ENCODE results near the gene ZNF197. TPM values are rescaled to one million over a fixed set of nuclear protein-coding genes. Genes with fewer than 3 reads are reported as not detected.
"Not testable (repeated sequence)": the region's sequence is repeated elsewhere in the genome, so short reads cannot be mapped to it uniquely, and the experiment has no call there.

ZNF197 gene
- total RNA-seq, 1 experiment from 2014 or later, result 16.4 TPM

- TF ChIP-seq EMX1 (CRISPR knock-in tag; IDR thresholded peaks at IDR 0.05) (no peak), RELA (CRISPR knock-in tag; IDR thresholded peaks at IDR 0.05; ENCODE audit: borderline replicate concordance) (no peak), SMAD4 (CRISPR knock-in tag; IDR thresholded peaks at IDR 0.05) (no peak)
- TF ChIP-seq, protein P1, sequence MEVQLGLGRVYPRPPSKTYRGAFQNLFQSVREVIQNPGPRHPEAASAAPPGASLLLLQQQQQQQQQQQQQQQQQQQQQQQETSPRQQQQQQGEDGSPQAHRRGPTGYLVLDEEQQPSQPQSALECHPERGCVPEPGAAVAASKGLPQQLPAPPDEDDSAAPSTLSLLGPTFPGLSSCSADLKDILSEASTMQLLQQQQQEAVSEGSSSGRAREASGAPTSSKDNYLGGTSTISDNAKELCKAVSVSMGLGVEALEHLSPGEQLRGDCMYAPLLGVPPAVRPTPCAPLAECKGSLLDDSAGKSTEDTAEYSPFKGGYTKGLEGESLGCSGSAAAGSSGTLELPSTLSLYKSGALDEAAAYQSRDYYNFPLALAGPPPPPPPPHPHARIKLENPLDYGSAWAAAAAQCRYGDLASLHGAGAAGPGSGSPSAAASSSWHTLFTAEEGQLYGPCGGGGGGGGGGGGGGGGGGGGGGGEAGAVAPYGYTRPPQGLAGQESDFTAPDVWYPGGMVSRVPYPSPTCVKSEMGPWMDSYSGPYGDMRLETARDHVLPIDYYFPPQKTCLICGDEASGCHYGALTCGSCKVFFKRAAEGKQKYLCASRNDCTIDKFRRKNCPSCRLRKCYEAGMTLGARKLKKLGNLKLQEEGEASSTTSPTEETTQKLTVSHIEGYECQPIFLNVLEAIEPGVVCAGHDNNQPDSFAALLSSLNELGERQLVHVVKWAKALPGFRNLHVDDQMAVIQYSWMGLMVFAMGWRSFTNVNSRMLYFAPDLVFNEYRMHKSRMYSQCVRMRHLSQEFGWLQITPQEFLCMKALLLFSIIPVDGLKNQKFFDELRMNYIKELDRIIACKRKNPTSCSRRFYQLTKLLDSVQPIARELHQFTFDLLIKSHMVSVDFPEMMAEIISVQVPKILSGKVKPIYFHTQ (CRISPR knock-in tag; IDR thresholded peaks at IDR 0.05), result no peak
Observed at GRCh38 chr3:44576613-44577012, 48.2 kb upstream of the ZNF197 start (continued).

GRCh38 chr3:44577354-44577952 is 47.4 kb upstream of the ZNF197 start:
- POLR2A ChIA-PET, CTCF ChIA-PET: not testable (repeated sequence)
- H3K36me3 Mint-ChIP-seq, result peaks cover 19% of the 10 kb centered on the region

DNA sequence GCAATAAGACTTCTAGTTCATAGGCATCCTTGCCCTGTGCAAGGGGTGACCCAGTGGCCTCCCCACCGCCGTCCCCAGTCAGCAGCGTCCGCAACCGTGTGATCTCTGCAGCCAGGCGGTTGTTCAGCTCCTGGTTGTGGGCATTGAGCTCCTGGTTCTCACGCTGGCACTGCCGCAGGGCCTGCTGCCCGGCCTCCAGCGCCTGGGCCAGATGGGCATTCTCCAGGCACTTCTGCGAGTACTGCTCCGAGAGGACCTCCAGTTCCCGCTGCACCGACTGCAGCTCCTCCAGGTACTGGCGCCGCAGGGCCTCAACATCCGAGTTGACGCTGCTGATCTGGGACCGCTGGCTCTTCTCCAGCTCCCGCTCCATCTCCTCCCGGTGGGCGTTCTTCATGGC is 46.5 kb upstream of the ZNF197 start:
- POLR2A ChIA-PET; ATAC-seq; H3K9me3 Mint-ChIP-seq; H3K4me3 Mint-ChIP-seq; H3K27ac Mint-ChIP-seq; CTCF ChIA-PET; DNase-seq (ENCODE audit: low spot score); H3K4me1 Mint-ChIP-seq: not testable (repeated sequence)
- H3K27me3 Mint-ChIP-seq (ENCODE audit: low read depth), result peaks cover 11% of the 10 kb centered on the region
- peaks cover 19% of the 10 kb centered on the region for H3K36me3 Mint-ChIP-seq

More at GRCh38 chr3:44577354-44577952, 47.4 kb upstream of the ZNF197 start:
- H3K27me3 Mint-ChIP-seq (ENCODE audit: low read depth); H3K4me3 Mint-ChIP-seq; ATAC-seq; H3K27ac Mint-ChIP-seq; H3K9me3 Mint-ChIP-seq; DNase-seq (ENCODE audit: low spot score); H3K4me1 Mint-ChIP-seq: not testable (repeated sequence)

- H3K4me3 Mint-ChIP-seq; H3K4me1 Mint-ChIP-seq; ATAC-seq; H3K27ac Mint-ChIP-seq; CTCF ChIA-PET; H3K9me3 Mint-ChIP-seq; DNase-seq (ENCODE audit: low spot score); POLR2A ChIA-PET: not testable (repeated sequence)
- H3K36me3 Mint-ChIP-seq, result peaks cover 19% of the 10 kb centered on the region
- H3K27me3 Mint-ChIP-seq (ENCODE audit: low read depth), result peaks cover 14% of the 10 kb centered on the region
Observed at GRCh38 chr3:44578924-44579515, 45.8 kb upstream of the ZNF197 start.

- peaks cover 14% of the 10 kb centered on the region for H3K27me3 Mint-ChIP-seq (ENCODE audit: low read depth)
- POLR2A ChIA-PET; H3K9me3 Mint-ChIP-seq; DNase-seq (ENCODE audit: low spot score); H3K27ac Mint-ChIP-seq; ATAC-seq; H3K4me3 Mint-ChIP-seq; CTCF ChIA-PET: not testable (repeated sequence)
- peaks cover 19% of the 10 kb centered on the region for H3K36me3 Mint-ChIP-seq
- peaks cover 12% of the 10 kb centered on the region for H3K4me1 Mint-ChIP-seq
Observed at GRCh38 chr3:44579749-44580148, 45.1 kb upstream of the ZNF197 start.

DNA sequence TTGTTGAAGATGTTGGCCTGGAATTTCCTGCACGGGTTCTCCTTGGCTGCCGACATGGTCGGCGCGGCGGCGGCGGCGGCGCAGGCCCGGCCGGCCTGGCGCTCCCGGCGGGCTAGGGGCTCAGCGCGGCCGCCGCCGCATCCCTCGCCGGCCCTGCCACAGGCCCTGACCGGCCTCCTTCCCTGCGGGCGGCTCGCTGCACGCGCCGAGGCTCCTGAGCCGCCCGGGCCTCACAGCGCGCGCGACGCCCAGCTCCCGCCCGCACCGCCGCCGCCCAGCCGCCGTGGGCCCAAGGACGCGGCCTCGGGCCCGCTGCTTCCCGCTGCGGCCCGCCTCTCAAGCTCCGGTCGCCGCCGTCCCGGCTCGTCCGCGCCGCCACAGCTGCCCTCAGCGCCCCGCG is 43.9 kb upstream of the ZNF197 start:
- peak; percentile 11 for DNase-seq (ENCODE audit: low spot score)
- ATAC-seq, H3K27ac Mint-ChIP-seq, CTCF ChIA-PET, POLR2A ChIA-PET, H3K4me3 Mint-ChIP-seq, H3K9me3 Mint-ChIP-seq: not testable (repeated sequence)
- Mint-ChIP-seq H3K36me3 (peaks cover 19% of the 10 kb centered on the region), H3K27me3 (ENCODE audit: low read depth) (peaks cover 14% of the 10 kb centered on the region), H3K4me1 (peaks cover 22% of the 10 kb centered on the region)

GRCh38 chr3:44584646-44585501 is 40.0 kb upstream of the ZNF197 start, which contains the start of gene ZNF660:
TSS of gene ZNF660 (plus strand) at chr3:44584964. CDS start at chr3:44594194, 9,230 bp downstream.
- no peaks in the 10 kb centered on the region for H3K9me3 Mint-ChIP-seq
- ChIA-PET CTCF (no interaction called here), POLR2A (interaction anchor here (0.7 to 1.6 kb wide), 5 partner anchors 21 to 177 kb away, joined by 3 to 6 read pairs (median 4); partner anchors contain the start of genes KIAA1143, KIF15, ZNF197 and ZNF35)
- peaks cover 14% of the 10 kb centered on the region for H3K27me3 Mint-ChIP-seq (ENCODE audit: low read depth)
- ATAC-seq (peak; percentile 99), DNase-seq (ENCODE audit: low spot score) (peak; percentile 87)
- H3K27ac Mint-ChIP-seq, result peak within 1 kb of the TSS; percentile 94
- H3K4me3 Mint-ChIP-seq, result peak within 1 kb of the TSS; percentile 94
- H3K36me3 Mint-ChIP-seq, result peaks cover 32% of the 10 kb centered on the region
- peaks cover 22% of the 10 kb centered on the region for H3K4me1 Mint-ChIP-seq
- no peak for TF ChIP-seq MXD4 (CRISPR knock-in tag; IDR thresholded peaks at IDR 0.05; ENCODE audit: borderline replicate concordance)
- TF ChIP-seq RELA (CRISPR knock-in tag; IDR thresholded peaks at IDR 0.05; ENCODE audit: borderline replicate concordance), result no peak
- no peak for TF ChIP-seq RORB (CRISPR knock-in tag; IDR thresholded peaks at IDR 0.05)
- TF ChIP-seq ZBTB21 (CRISPR knock-in tag; IDR thresholded peaks at IDR 0.05; ENCODE audit: borderline replicate concordance), result 0 out of 2 replicates have a peak, but pooled peaks have one; percentile 11
- TF ChIP-seq, protein P2, sequence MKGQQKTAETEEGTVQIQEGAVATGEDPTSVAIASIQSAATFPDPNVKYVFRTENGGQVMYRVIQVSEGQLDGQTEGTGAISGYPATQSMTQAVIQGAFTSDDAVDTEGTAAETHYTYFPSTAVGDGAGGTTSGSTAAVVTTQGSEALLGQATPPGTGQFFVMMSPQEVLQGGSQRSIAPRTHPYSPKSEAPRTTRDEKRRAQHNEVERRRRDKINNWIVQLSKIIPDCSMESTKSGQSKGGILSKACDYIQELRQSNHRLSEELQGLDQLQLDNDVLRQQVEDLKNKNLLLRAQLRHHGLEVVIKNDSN (CRISPR knock-in tag; IDR thresholded peaks at IDR 0.05), result no peak
- no peak for TF ChIP-seq PRRX2 (CRISPR knock-in tag; IDR thresholded peaks at IDR 0.05)
- TF ChIP-seq TEAD4 (CRISPR knock-in tag; IDR thresholded peaks at IDR 0.05), result no peak
- no peak; the same call in 1 of the 2 replicates for TF ChIP-seq SP1 (CRISPR knock-in tag; conservative IDR thresholded peaks at IDR 0.05)
- TF ChIP-seq NR1H2 (CRISPR knock-in tag; IDR thresholded peaks at IDR 0.05), result no peak

Measured in WTC11 (cell line).